ENCODE results near the gene UGT2B15.
"Not testable (repeated sequence)": the region's sequence is repeated elsewhere in the genome, so short reads cannot be mapped to it uniquely, and the experiment has no call there.

- not testable (repeated sequence) for TF ChIP-seq CTCF, POLR2A (IDR thresholded peaks at IDR 0.05)
Observed at GRCh38 chr4:68681298-68681697, 10.8 kb upstream of the UGT2B15 start.

Data from body of pancreas (tissue), 4 donors.